Thyroid gland (tissue), 4 donors: ENCODE data around the gene COQ3. TPM values are rescaled to one million over a fixed set of nuclear protein-coding genes. Genes with fewer than 3 reads are reported as not detected.

Experiments used
- DNase-seq, 2 donors: peaks; one replicate each; pipeline ENCODE4 v3.0.0-alpha.2; 2019
- H3K27ac ChIP-seq, 3 donors: fragments of 200-600 bp; sonication (generic); 1 replicate in 2 of 3; 2 replicates in 1 of 3; pipeline ENCODE4 v1.5.1; 2016 to 2019; ENCODE audit warnings: mild to moderate bottlenecking in 1 of 3, moderate library complexity in 1 of 3
- H3K27me3 ChIP-seq: fragments of 200-600 bp; sonication (generic); one replicate; pipeline ENCODE4 v1.5.1; 2019
- H3K36me3 ChIP-seq, 2 donors: fragments of 200-600 bp; sonication (generic); one replicate each; pipeline ENCODE4 v1.5.1; 2016 to 2019
- H3K4me1 ChIP-seq, 2 donors: fragments of 200-600 bp; sonication (generic); one replicate each; pipeline ENCODE4 v1.5.1; 2017 to 2019
- H3K4me3 ChIP-seq, 3 donors: fragments of 200-600 bp; sonication (generic); replicated peaks in 1 of 3; 1 replicate in 2 of 3; 2 replicates in 1 of 3; pipeline ENCODE4 v1.5.1; 2016; ENCODE audit warnings: mild to moderate bottlenecking in 1 of 3
- H3K9me3 ChIP-seq: fragments of 200-600 bp; sonication (generic); one replicate; pipeline ENCODE4 v1.5.1; 2017
- POLR2A ChIP-seq, 2 donors: fragments of 450-650 bp; IDR thresholded peaks; one replicate each; pipeline ENCODE4 v1.6.1; 2017; ENCODE audit warnings: antibody characterized with exemption in 2 of 2, mild to moderate bottlenecking in 2 of 2, moderate library complexity in 1 of 2
- WGBS, 2 donors: methylation state at CpG; one replicate each; pipeline ENCODE4 v1.1.5; 2017; 5-methylcytosine and 5-hydroxymethylcytosine counted together
- intact Hi-C: fragments of 100-400 bp; cut with DNase I; formaldehyde crosslinking; loops from one replicate; pipeline ENCODE4 v1.15.1; 2023
- total RNA-seq, 4 donors: library from RNA; depleted of rRNA; stranded (reverse); fragments of >200 nt; gene quantifications; one replicate each; pipeline ENCODE4 v1.2.3, GENCODE V29; 2016
- TF ChIP-seq, protein P1 (sequence below), 6 experiments: fragments of 200-600 bp in 3 of 6; fragments of 450-650 bp in 3 of 6; sonication (generic) in 3 of 6; IDR thresholded peaks; one replicate each; pipeline ENCODE4 v1.5.1; 2016 to 2019; ENCODE audit warnings: antibody characterized with exemption in 6 of 6, mild to moderate bottlenecking in 2 of 6, inconsistent platforms in 1 of 6, moderate library complexity in 1 of 6

COQ3 gene
- total RNA-seq, 4 donors from 2014 or later: 5.2 to 7.0 (median 5.8) TPM

GRCh38 chr6:99424022-99424421 is 30.0 kb upstream of the COQ3 start:
- no peak for TF ChIP-seq POLR2A (IDR thresholded peaks at IDR 0.05)
- TF ChIP-seq, protein P1, sequence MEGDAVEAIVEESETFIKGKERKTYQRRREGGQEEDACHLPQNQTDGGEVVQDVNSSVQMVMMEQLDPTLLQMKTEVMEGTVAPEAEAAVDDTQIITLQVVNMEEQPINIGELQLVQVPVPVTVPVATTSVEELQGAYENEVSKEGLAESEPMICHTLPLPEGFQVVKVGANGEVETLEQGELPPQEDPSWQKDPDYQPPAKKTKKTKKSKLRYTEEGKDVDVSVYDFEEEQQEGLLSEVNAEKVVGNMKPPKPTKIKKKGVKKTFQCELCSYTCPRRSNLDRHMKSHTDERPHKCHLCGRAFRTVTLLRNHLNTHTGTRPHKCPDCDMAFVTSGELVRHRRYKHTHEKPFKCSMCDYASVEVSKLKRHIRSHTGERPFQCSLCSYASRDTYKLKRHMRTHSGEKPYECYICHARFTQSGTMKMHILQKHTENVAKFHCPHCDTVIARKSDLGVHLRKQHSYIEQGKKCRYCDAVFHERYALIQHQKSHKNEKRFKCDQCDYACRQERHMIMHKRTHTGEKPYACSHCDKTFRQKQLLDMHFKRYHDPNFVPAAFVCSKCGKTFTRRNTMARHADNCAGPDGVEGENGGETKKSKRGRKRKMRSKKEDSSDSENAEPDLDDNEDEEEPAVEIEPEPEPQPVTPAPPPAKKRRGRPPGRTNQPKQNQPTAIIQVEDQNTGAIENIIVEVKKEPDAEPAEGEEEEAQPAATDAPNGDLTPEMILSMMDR (IDR thresholded peaks at IDR 0.05): no peak
- DNase-seq: no peak
- Histone ChIP-seq H3K27me3 (no peaks in the 10 kb centered on the region), H3K27ac (peak overlapping the region in 2 of 3 donors; percentile 97 to 99), H3K36me3 (no peaks in the 10 kb centered on the region), H3K9me3 (no peaks in the 10 kb centered on the region), H3K4me1 (peaks cover 32 to 46% of the 10 kb centered on the region in 2 donors), H3K4me3 (peak overlapping the region in 2 of 3 donors; percentile 55 to 67)
- 57% methylated on average over 5 of the region's 5 CpGs for WGBS, 2 donors
- intact Hi-C loops: no loop called here

DNA sequence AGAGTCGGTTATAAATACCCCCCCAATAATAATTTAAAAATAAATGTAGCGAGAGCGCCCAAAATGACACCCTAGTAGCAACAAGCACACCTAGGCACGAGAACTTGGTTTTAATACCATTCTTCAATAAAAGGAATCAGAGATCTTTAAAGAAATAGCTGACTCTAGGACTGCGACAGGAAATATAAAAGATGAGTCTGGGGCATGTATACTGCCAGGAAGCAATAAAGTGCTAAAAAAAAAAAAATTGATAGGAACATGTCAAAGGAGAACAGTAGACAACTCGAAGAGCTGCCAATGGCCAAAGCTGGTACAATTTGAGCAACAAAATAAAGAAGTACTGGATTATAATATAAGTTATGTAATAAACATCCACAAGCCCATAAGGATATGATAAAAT is 28.9 kb upstream of the COQ3 start:
- Histone ChIP-seq H3K4me1 (peaks cover 32 to 44% of the 10 kb centered on the region in 2 donors), H3K27me3 (no peaks in the 10 kb centered on the region), H3K4me3 (no peak overlapping the region), H3K9me3 (no peaks in the 10 kb centered on the region), H3K27ac (no peak overlapping the region), H3K36me3 (no peaks in the 10 kb centered on the region)
- 82 to 92% methylated on average over 6 of the region's 6 CpGs for WGBS, 2 donors
- intact Hi-C loops: no loop called here
- no peak for DNase-seq
- no peak for TF ChIP-seq POLR2A (IDR thresholded peaks at IDR 0.05)
- TF ChIP-seq, protein P1 (IDR thresholded peaks at IDR 0.05): no peak

DNA sequence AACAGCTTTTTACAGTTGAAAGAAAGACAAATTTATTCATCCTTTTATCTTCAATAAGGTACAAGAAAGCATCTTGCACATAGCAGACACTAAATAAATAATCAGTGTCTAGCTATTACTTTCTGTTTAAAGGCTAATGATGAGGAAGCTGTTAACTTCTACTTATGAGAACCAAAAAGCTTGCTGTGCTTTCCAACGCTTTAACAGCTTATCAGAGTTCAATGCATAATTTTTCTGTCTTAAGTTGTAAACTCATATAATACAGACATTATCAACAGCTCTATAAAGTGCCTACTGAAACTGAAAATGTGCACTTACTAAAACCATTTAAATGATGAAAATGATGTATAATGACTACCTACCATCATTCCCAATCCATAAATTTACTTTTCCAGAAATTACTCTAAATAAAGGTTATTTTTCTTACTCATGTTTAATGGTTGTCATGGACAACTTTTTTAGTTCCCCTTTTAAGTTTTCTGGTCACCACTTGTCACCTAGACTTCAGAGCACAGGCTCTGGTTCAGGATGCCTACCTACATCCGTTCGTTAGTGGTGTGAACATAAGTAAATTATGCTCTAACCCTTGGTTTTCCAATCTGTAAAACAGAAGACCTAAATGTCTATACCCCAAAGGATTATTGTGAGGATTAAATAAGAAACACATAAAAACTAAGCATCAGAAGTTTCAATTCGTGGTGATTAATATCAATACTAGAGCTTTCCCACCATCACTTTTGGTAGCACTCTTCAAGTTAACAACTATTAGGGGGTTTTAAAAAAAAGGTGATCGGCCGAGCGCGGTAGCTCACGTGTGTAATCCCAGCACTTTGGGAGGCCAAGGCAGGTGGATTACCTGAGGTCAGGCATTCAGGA is 23.1 kb upstream of the COQ3 start:
- WGBS, 2 donors: 83% methylated on average over 9 of the region's 9 CpGs
- no peak overlapping the region for H3K27ac ChIP-seq
- no peak overlapping the region for H3K4me3 ChIP-seq
- intact Hi-C loops: no loop called here
- TF ChIP-seq, protein P1 (IDR thresholded peaks at IDR 0.05): no peak
- no peak for TF ChIP-seq POLR2A (IDR thresholded peaks at IDR 0.05)
- no peaks in the 10 kb centered on the region for H3K27me3 ChIP-seq
- H3K9me3 ChIP-seq: no peaks in the 10 kb centered on the region
- peaks cover 10 to 14% of the 10 kb centered on the region in 2 donors for H3K4me1 ChIP-seq
- H3K36me3 ChIP-seq: no peaks in the 10 kb centered on the region
- no peak for DNase-seq

GRCh38 chr6:99416226-99416625 is 22.2 kb upstream of the COQ3 start:
- WGBS, 2 donors: 88 to 91% methylated on average over 2 of the region's 2 CpGs
- H3K4me1 ChIP-seq: peaks cover 4 to 5% of the 10 kb centered on the region in 2 donors
- TF ChIP-seq, protein P1 (IDR thresholded peaks at IDR 0.05): no peak
- no peak for TF ChIP-seq POLR2A (IDR thresholded peaks at IDR 0.05)

DNA sequence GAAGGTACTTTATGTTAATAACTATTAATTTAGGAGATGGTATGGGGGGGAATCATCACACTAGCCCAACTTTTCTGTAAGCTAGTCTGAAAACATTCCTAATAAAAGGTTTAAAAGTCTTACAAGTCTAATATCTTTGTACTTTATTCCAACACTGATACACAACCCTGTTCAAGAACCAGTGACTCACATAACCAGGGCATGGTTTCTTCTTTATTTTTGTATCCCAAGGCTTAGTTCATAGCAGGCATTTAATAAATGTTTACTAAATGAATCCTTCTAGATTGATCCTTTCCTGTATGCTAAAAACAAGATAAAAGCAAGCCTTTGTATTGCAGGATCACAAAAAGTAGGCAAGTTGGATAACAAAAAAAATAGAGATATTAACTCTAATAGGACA is 21.5 kb upstream of the COQ3 start:
- H3K4me3 ChIP-seq: no peak overlapping the region
- no peaks in the 10 kb centered on the region for H3K9me3 ChIP-seq
- H3K27ac ChIP-seq: no peak overlapping the region
- TF ChIP-seq, protein P1 (IDR thresholded peaks at IDR 0.05): no peak
- no peak for TF ChIP-seq POLR2A (IDR thresholded peaks at IDR 0.05)
- no peaks in the 10 kb centered on the region for H3K27me3 ChIP-seq
- no peak for DNase-seq
- H3K36me3 ChIP-seq: no peaks in the 10 kb centered on the region
- H3K4me1 ChIP-seq: peaks cover 4% of the 10 kb centered on the region in 2 donors
- intact Hi-C loops: no loop called here

More at GRCh38 chr6:99416226-99416625, 22.2 kb upstream of the COQ3 start:
- Histone ChIP-seq H3K9me3 (no peaks in the 10 kb centered on the region), H3K4me3 (no peak overlapping the region), H3K27me3 (no peaks in the 10 kb centered on the region), H3K27ac (no peak overlapping the region), H3K36me3 (no peaks in the 10 kb centered on the region)
- intact Hi-C loops: no loop called here
- DNase-seq: no peak
